ENCODE results near the gene NKX1-1.
A peak's percentile ranks its signal among the peaks of the same experiment; 100 is the strongest.

DNA sequence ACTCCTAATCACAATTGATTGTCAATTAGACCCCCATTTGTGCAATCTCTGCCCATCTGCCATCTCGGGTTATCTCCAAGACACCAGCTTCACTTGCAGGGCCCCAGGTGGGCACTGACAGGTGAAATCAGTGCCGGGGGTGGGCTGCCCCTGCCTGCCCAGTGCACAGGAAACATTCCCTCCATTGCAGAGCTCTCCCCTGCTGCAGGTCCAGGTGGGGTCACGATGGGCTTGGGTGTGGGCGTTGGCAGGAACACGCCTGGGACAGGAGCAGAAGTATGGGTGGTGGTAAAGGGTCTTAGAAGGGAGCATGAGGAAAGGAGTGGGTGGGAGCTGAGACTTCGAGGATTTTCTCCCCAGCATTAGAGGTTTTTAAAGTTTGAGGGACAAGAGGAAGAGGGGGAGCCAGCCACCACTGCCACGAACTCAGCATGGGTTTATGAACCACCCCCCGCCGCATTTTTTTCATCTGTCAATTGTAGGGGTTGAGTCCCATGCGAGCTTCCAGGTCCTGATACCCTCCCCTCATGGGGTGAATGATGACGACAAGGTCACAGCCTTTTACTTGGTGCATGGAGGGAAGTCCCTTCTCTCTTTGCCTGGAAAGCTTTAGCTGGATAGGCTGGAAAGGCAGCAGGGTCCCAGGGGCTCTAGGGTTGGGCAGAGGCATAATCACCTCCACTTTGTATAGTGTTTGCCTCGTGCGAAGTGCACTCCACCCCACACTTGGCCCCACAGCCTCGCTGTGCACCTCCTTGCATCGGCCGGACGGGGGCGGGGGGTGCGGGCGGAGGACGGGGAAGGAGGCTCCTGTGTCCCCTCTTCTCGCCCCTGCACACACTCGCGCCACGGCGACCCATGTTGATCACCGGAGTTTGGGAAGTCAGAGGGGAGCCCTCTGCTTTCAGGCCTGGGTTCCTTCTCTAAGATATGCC lies 3.5 kb upstream of the NKX1-1 start:
- TF ChIP-seq, protein P1, sequence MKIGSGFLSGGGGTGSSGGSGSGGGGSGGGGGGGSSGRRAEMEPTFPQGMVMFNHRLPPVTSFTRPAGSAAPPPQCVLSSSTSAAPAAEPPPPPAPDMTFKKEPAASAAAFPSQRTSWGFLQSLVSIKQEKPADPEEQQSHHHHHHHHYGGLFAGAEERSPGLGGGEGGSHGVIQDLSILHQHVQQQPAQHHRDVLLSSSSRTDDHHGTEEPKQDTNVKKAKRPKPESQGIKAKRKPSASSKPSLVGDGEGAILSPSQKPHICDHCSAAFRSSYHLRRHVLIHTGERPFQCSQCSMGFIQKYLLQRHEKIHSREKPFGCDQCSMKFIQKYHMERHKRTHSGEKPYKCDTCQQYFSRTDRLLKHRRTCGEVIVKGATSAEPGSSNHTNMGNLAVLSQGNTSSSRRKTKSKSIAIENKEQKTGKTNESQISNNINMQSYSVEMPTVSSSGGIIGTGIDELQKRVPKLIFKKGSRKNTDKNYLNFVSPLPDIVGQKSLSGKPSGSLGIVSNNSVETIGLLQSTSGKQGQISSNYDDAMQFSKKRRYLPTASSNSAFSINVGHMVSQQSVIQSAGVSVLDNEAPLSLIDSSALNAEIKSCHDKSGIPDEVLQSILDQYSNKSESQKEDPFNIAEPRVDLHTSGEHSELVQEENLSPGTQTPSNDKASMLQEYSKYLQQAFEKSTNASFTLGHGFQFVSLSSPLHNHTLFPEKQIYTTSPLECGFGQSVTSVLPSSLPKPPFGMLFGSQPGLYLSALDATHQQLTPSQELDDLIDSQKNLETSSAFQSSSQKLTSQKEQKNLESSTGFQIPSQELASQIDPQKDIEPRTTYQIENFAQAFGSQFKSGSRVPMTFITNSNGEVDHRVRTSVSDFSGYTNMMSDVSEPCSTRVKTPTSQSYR (CRISPR knock-in tag; IDR thresholded peaks at IDR 0.05), result no peak
- TF ChIP-seq JAZF1 (CRISPR knock-in tag; IDR thresholded peaks at IDR 0.05), result no peak
- TF ChIP-seq, protein P2, sequence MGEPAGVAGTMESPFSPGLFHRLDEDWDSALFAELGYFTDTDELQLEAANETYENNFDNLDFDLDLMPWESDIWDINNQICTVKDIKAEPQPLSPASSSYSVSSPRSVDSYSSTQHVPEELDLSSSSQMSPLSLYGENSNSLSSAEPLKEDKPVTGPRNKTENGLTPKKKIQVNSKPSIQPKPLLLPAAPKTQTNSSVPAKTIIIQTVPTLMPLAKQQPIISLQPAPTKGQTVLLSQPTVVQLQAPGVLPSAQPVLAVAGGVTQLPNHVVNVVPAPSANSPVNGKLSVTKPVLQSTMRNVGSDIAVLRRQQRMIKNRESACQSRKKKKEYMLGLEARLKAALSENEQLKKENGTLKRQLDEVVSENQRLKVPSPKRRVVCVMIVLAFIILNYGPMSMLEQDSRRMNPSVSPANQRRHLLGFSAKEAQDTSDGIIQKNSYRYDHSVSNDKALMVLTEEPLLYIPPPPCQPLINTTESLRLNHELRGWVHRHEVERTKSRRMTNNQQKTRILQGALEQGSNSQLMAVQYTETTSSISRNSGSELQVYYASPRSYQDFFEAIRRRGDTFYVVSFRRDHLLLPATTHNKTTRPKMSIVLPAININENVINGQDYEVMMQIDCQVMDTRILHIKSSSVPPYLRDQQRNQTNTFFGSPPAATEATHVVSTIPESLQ (CRISPR knock-in tag; IDR thresholded peaks at IDR 0.05), result no peak
- TF ChIP-seq, protein P3, sequence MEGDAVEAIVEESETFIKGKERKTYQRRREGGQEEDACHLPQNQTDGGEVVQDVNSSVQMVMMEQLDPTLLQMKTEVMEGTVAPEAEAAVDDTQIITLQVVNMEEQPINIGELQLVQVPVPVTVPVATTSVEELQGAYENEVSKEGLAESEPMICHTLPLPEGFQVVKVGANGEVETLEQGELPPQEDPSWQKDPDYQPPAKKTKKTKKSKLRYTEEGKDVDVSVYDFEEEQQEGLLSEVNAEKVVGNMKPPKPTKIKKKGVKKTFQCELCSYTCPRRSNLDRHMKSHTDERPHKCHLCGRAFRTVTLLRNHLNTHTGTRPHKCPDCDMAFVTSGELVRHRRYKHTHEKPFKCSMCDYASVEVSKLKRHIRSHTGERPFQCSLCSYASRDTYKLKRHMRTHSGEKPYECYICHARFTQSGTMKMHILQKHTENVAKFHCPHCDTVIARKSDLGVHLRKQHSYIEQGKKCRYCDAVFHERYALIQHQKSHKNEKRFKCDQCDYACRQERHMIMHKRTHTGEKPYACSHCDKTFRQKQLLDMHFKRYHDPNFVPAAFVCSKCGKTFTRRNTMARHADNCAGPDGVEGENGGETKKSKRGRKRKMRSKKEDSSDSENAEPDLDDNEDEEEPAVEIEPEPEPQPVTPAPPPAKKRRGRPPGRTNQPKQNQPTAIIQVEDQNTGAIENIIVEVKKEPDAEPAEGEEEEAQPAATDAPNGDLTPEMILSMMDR (IDR thresholded peaks at IDR 0.05), result 0 out of 2 replicates have a peak, but pooled peaks have one; percentile 9
- TF ChIP-seq, protein P4, sequence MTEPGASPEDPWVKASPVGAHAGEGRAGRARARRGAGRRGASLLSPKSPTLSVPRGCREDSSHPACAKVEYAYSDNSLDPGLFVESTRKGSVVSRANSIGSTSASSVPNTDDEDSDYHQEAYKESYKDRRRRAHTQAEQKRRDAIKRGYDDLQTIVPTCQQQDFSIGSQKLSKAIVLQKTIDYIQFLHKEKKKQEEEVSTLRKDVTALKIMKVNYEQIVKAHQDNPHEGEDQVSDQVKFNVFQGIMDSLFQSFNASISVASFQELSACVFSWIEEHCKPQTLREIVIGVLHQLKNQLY (CRISPR knock-in tag; IDR thresholded peaks at IDR 0.05), result no peak
- TF ChIP-seq, protein P5, sequence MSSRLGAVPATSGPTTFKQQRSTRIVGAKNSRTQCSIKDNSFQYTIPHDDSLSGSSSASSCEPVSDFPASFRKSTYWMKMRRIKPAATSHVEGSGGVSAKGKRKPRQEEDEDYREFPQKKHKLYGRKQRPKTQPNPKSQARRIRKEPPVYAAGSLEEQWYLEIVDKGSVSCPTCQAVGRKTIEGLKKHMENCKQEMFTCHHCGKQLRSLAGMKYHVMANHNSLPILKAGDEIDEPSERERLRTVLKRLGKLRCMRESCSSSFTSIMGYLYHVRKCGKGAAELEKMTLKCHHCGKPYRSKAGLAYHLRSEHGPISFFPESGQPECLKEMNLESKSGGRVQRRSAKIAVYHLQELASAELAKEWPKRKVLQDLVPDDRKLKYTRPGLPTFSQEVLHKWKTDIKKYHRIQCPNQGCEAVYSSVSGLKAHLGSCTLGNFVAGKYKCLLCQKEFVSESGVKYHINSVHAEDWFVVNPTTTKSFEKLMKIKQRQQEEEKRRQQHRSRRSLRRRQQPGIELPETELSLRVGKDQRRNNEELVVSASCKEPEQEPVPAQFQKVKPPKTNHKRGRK (CRISPR knock-in tag; IDR thresholded peaks at IDR 0.05; ENCODE audit: borderline replicate concordance), result no peak
- TF ChIP-seq NFATC4 (CRISPR knock-in tag; IDR thresholded peaks at IDR 0.05), result no peak
- no peak for TF ChIP-seq ELF4 (CRISPR knock-in tag; IDR thresholded peaks at IDR 0.05; ENCODE audit: low read depth)
- no peak for TF ChIP-seq CREB1 (CRISPR knock-in tag; IDR thresholded peaks at IDR 0.05)
